Mesenteric fat pad (tissue), 1 donor: ENCODE results near the gene ENTPD8. TPM values are rescaled to one million over a fixed set of nuclear protein-coding genes. Genes with fewer than 3 reads are reported as not detected.
"Not testable (repeated sequence)": the region's sequence is repeated elsewhere in the genome, so short reads cannot be mapped to it uniquely, and the experiment has no call there.

Source experiments
- DNase-seq: peaks from one replicate; pipeline ENCODE4 v3.0.0-alpha.2; 2020; ENCODE audit warnings: low spot score
- total RNA-seq: library from RNA; stranded (reverse); fragmentation: NEBNext Ultra II Directional; extraction: Animal tissue kit (Norgen Biotek cat#: 25700); gene quantifications from one replicate; pipeline ENCODE4 v1.2.1, GENCODE V29; 2021
- donor health status: DM: yes; HTN: yes; CAD: no.

ENTPD8 gene
- total RNA-seq, 1 donor from 2014 or later: not detected

GRCh38 chr9:137477778-137478612, 36.8 kb upstream of the ENTPD8 start:
- no peak for DNase-seq

GRCh38 chr9:137476856-137477255, 35.7 kb upstream of the ENTPD8 start:
- no peak for DNase-seq

GRCh38 chr9:137475666-137476065, 34.5 kb upstream of the ENTPD8 start:
- no peak for DNase-seq

- DNase-seq: no peak
These were observed 33.1 kb upstream of the ENTPD8 start for GRCh38 chr9:137474271-137474670.

DNA sequence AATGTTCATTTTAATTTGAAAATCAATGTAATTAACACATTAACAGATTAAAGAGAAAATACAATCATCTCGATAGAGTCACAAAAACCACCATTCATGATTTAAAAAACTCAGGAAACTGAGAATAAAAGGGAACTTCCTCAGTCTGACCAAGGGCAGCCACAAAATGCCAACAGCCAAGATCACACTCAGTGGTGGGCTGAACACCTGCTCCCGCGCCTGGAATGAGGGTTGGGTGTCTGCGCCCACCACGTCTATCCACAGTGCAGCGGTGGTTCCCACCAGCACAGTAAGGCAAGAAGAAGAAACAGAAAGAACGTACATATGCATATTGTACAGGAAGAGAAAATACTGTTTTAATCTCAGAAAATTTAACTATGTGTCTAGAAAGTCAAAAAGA, 29.6 kb upstream of the ENTPD8 start:
- DNase-seq: no peak

DNA sequence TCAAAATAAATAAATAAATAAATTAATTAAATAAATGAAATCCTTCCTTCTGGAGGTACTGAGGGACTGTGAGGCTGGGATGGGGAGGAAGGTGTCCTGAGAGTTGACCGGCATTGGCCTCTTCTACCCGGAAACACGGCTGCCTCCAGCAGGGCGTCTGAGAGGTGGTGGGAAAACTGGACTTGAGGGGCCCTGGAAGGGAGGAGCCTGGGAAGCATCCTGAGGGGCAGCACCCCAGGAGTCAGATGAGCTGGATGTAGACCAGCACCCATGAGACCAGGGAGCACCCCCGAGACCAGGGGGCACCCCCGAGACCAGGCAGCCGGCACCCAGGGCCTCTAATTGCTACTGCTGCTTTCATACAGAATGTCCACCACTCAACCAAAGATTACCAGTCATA, 26.7 kb upstream of the ENTPD8 start:
- DNase-seq: no peak

DNA sequence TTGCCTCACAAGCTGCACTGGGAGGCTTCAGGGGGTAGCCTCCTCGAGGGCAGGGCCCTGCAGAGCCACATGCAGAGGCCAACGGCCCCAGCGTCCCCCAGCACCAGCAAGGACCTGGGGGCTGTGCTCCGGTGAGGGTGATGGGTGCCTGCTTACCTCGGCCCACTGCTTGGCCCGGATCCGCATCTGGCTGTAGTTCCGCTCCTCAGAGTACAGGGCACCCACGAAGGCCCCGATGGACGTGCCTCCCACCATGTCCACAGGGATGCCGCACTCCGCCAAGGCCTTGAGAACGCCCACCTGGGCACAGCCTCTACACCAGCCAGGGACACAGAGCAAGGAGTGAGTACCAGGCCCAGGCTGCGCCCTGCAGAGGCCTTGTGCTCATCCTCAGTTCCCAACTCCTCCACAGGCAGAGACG, 26.0 kb upstream of the ENTPD8 start:
- DNase-seq: no peak

DNA sequence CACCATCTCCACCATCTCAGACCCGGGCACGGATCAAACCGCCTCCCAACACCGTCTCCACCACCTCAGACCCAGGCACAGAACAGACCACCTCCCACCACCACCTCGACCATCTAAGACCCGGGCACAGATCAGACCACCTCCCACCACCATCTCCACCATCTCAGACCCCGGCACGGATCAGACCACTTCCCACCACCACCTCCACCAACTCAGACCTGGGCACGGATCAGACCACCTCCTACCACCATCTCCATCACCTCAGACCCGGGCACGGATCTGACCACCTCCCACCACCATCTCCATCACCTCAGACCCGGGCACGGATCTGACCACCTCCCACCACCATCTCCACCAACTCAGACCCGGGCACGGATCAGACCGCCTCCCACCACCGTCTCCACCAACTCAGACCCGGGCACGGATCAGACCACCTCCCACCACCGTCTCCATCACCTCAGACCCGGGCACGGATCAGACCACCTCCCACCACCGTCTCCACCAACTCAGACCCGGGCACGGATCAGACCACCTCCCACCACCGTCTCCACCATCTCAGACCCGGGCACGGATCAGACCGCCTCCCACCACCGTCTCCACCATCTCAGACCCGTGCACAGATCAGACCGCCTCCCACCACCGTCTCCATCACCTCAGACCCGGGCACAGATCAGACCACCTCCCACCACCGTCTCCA, 25.4 kb upstream of the ENTPD8 start:
- not testable (repeated sequence) for DNase-seq

DNA sequence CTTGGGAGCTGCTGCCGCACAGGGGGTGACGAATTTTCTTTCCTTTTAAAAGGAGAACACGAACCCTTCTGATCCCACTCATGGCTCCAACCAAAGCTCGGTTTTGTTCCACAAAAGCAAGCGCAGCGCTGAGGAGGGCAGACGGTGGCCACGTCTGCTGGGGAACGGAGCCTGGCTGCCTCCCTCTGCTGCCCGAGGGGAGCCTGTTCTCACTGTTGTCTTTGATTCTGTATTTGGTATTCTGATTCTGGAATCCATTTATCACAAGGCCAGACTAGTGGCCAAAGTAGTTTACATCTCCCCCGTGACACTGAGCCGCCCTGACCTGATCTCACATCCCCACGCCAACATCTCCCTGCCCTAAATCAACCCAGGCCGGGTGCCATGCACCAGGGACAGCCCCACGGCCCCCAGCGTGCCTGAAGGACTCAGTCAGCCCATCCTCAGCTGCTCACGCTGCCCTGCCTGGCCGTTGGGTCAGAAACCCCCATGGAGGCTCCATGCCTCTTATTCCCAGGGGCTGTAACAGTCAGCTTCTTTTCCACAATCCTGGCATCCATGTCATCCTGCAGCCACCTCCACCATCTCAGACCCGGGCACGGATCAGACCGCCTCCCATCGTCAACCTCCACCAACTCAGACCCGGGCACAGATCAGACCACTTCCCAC, 24.7 kb upstream of the ENTPD8 start:
- DNase-seq: no peak

DNA sequence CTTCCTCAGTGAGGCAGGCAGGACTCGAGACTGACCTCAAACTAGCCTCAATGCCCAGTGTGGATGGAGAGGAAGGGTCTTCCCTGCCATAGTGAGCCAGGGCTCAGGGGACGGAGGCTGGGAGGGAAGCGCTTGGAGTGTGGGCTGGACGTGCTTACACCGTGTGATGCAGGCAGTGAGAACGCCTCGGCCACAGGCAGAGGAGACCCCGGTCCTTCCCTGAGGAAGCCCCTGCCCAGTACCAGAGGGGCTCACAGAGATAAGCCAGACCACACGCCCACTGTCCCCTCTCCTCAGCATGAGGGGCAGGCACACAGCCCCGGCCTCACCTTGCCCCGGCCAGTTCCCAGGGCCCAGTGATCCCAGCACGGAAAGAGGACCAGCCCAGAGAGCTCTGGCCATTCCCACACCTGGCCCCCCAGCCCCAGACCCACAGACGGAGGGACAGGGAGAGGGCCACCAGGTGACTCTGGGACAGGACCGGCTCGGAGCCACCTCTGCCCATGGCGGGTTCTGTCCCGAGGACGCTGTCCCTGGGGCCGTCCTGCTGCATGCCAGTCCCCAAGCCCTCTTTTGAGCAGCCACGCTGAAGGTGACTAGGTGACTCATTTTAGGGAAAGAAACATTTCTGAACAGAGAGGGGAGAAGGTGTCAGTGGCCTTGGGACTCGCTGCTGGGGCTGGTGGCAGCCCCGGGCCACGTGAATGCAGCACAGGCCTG, 24.0 kb upstream of the ENTPD8 start:
- no peak for DNase-seq

GRCh38 chr9:137464291-137464999, 23.3 kb upstream of the ENTPD8 start:
- no peak for DNase-seq

GRCh38 chr9:137463931-137464290, 22.8 kb upstream of the ENTPD8 start:
- no peak for DNase-seq

DNA sequence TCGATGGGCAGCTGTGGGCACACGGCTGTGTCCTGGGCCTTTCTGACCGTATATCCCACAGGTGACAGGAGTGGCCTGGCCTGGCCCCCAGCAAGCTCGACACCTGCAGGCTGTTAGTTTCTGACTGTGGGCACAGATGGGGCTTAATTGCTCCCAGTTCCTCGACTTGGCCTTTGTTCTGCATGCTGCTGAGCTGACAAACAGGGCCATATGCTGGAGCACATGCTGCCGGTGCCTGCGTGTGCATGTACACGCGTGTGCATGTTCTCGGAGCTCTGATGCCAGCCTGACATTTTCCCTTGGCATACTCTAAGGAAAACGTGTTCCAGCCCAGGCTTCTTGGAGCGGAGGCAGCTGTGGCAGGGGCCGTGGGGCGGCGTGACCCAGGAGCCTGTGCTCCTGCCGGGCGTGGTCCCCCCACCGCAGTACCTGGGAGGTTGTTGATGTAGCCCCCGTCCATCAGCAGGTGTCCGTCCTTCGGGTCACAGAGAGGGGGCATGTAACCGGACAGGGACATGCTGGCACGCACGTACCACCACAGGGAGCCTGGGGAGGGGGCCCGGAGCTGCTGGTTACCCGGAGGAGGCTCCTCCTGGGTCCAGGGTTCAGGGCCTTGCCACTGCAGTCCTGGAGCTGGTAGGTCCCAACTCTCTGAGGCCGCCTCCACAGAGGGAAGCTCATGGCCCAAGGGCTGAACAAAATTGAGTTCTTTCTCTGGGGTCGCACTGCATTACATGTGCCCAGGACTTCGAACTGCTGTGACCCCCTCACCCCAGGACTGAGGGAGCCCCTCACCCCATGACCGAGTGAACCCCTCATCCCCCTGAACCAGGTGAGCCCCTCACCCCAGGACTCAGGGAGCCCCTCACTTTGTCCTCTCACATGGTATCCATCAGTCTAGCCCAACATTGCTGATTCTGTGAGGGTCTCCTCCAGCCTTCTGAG, 22.1 kb upstream of the ENTPD8 start:
- DNase-seq: no peak

DNA sequence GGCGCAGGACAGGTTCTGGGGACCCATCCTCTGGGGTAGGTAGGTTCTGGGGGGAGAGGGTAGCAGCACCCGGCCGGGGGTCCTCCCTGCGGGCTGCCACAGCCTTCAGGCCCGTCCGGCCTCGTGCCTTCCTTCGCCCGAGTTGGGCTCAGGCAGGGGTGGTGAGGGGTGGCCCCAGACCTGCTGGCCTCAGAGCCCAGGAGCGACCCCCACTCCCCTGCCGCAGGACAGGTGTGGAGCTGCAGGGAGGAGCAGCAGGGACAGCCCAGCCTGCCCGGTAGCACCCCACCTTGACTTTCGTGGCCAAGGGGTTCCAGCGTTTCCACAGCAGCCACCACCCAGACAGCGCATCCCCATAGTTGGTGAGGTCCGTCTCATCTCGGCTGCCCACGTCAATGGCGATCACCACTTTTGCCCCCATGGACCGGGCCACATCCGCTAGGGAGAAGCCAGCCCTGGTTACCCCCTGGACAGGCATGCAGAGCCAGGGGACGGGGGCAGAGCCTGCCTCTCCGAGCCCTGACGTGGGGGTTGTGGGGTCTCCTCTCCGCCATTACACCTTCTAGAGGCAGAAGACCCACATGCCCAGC, 21.3 kb upstream of the ENTPD8 start:
- DNase-seq: no peak

DNA sequence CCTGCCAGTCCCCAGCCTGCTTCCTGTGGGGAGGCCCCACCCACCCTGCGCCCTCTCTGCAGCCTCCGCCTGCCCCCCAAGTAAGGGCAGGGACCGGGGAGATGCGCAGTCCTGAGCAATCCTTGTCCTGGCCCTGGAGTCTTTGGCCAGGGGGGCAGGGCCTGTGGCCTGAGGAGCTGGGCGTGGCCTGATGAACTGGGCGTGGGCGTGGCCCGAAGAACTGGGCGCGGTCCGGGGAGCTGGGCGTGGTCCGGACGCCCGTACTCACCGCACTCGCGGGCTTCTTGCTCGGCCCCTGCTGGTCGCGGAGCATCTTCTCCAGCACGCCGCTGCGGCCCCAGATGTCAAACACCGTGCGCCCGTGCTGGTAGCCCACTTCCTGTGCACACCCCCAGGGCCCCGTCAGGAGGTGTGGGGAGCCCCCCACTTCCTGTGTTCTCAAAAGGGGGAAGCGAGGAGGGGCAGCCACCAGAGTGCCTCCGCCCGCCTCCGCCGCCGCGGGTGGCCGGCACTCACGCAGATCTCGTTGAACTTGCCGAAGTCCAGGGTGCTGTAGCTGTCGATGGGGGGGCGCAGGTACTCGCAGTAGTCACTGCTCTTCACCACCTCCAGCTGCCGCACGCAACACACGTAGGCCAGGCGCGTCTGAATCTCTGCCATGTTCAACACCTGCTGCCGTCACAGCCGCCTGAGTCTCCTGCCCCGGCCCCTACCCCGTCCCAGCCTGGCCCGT, 20.7 kb upstream of the ENTPD8 start:
- no peak for DNase-seq

- no peak for DNase-seq
These were observed 20.1 kb upstream of the ENTPD8 start for GRCh38 chr9:137461316-137461662.

- no peak for DNase-seq
These were observed 19.5 kb upstream of the ENTPD8 start for GRCh38 chr9:137460363-137461315.
